Motor neuron (in vitro differentiated cells): ENCODE data around the gene ERC1. TPM values are rescaled to one million over a fixed set of nuclear protein-coding genes. Genes with fewer than 3 reads are reported as not detected.
A peak's percentile ranks its signal among the peaks of the same experiment; 100 is the strongest.

Source experiments
- ATAC-seq, 8 experiments: fragments of 200-7000 bp; cut with Tn5 transposase; replicated peaks in 6 of 8; 2 replicates each; pipeline ENCODE4 v1.8.0; 2021; ENCODE audit warnings: mild to moderate bottlenecking in 8 of 8, moderate library complexity in 8 of 8
- H3K27ac ChIP-seq, 2 donors: fragments of 250-450 bp; sonication (Bioruptor Pico); 2 replicates each; pipeline ENCODE4 v1.9.0; 2021; ENCODE audit warnings: antibody characterized with exemption in 2 of 2, mild to moderate bottlenecking in 2 of 2, moderate library complexity in 1 of 2
- H3K4me1 ChIP-seq, 2 donors: fragments of 250-450 bp; sonication (Bioruptor Pico); replicated peaks in 1 of 2; 2 replicates each; pipeline ENCODE4 v1.6.1; 2021; ENCODE audit warnings: antibody characterized with exemption in 2 of 2, mild to moderate bottlenecking in 2 of 2, moderate library complexity in 1 of 2
- H3K4me3 ChIP-seq, 5 donors: fragments of 250-450 bp; sonication (Bioruptor Pico); 2 replicates each; pipeline ENCODE4 v1.9.0; 2021; ENCODE audit warnings: antibody characterized with exemption in 5 of 5, mild to moderate bottlenecking in 5 of 5, moderate library complexity in 4 of 5
- WGBS, 10 experiments: fragments of 450-650 bp; shearing (Covaris generic); methylation state at CpG; one replicate each; pipeline ENCODE4 v1.0.0; 2022; 5-methylcytosine and 5-hydroxymethylcytosine counted together
- in situ Hi-C, 9 experiments: fragments of 400-800 bp; cut with MboI; loops; one replicate each; pipeline ENCODE4 v1.15.0; 2021; ENCODE audit warnings: low sequenced_read_pairs in 9 of 9, low pct_unique_long_range_greater_than_20kb in 2 of 9; ENCODE audit not compliant: unreplicated experiment in 9 of 9
- total RNA-seq, 8 experiments: library from RNA; unstranded; fragments of 300-600 nt; gene quantifications; 2 replicates each; pipeline versions ENCODE4 v1.2.3 to v1.2.4, GENCODE V29; 2022

Gene ERC1
- total RNA-seq, 8 experiments from 2014 or later, result 15.1 to 53.8 (median 34.6) TPM

- Histone ChIP-seq H3K4me1 (no peaks in the 10 kb centered on the region), H3K27ac (no peak overlapping the region), H3K4me3 (no peak overlapping the region)
- 44 to 100% (median 79%) methylated on average over 2 of the region's 2 CpGs; no CpG with 5 or more reads in 2 of the 10 experiments for WGBS, 10 experiments
- in situ Hi-C loops, result no loop called here
- peak in 2 of 8 experiments; percentile 50 to 59 for ATAC-seq
These were observed 78.8 kb downstream of the ERC1 start for GRCh38 chr12:1069846-1070245.

- Histone ChIP-seq H3K4me1 (no peaks in the 10 kb centered on the region), H3K4me3 (no peak overlapping the region), H3K27ac (no peak overlapping the region)
- in situ Hi-C loops, result no loop called here
- no peak for ATAC-seq
- WGBS, 10 experiments, result 17 to 100% (median 82%) methylated on average over 2 to 3 of the region's 3 CpGs
These were observed 80.2 kb downstream of the ERC1 start for GRCh38 chr12:1071182-1071581.

GRCh38 chr12:1073652-1074051 lies 82.6 kb downstream of the ERC1 start:
- in situ Hi-C loops, result no loop called here
- no peaks in the 10 kb centered on the region for H3K4me1 ChIP-seq
- 80 to 100% (median 95%) methylated on average over 1 to 5 of the region's 9 CpGs; no CpG with 5 or more reads in 6 of the 10 experiments for WGBS, 10 experiments
- no peak overlapping the region for H3K4me3 ChIP-seq
- no peak overlapping the region for H3K27ac ChIP-seq
- no peak for ATAC-seq

GRCh38 chr12:1077036-1077803 lies 86.2 kb downstream of the ERC1 start:
- in situ Hi-C loops, result loop anchor here in 1 of 9 experiments (25.0 kb wide), 2 partner anchors 90 to 515 kb away; partner anchors contain the start of gene ERC1
- Histone ChIP-seq H3K4me1 (no peaks in the 10 kb centered on the region), H3K4me3 (no peak overlapping the region), H3K27ac (no peak overlapping the region)
- 48 to 98% (median 85%) methylated on average over 3 to 5 of the region's 5 CpGs for WGBS, 10 experiments
- peak in 1 of 8 experiments; percentile 24 for ATAC-seq

GRCh38 chr12:1078002-1078401 lies 87.0 kb downstream of the ERC1 start:
- H3K4me3 ChIP-seq, result no peak overlapping the region
- no peak for ATAC-seq
- in situ Hi-C loops, result loop anchor here in 1 of 9 experiments (25.0 kb wide), 2 partner anchors 91 to 516 kb away; partner anchors contain the start of gene ERC1
- H3K4me1 ChIP-seq, result peaks cover 0 to 3% of the 10 kb centered on the region in 2 donors
- WGBS, 10 experiments, result 89 to 100% (median 97%) methylated on average over 1 to 3 of the region's 3 CpGs
- no peak overlapping the region for H3K27ac ChIP-seq

GRCh38 chr12:1080520-1081223 lies 89.6 kb downstream of the ERC1 start:
- peaks cover 9 to 19% of the 10 kb centered on the region in 2 donors for H3K4me1 ChIP-seq
- in situ Hi-C loops, result loop anchor here in 1 of 9 experiments (25.0 kb wide), 2 partner anchors 93 to 518 kb away; partner anchors contain the start of gene ERC1
- H3K27ac ChIP-seq, result no peak overlapping the region
- no peak overlapping the region for H3K4me3 ChIP-seq
- no peak for ATAC-seq
- 80 to 100% (median 91%) methylated on average over 2 to 10 of the region's 11 CpGs; no CpG with 5 or more reads in 1 of the 10 experiments for WGBS, 10 experiments

GRCh38 chr12:1083151-1083888 lies 92.3 kb downstream of the ERC1 start:
- in situ Hi-C loops, result loop anchor here in 1 of 9 experiments (25.0 kb wide), 2 partner anchors 96 to 521 kb away; partner anchors contain the start of gene ERC1
- peak overlapping the region in 3 of 5 donors; percentile 2 to 12 (median 8) for H3K4me3 ChIP-seq
- H3K4me1 ChIP-seq, result peaks cover 9 to 19% of the 10 kb centered on the region in 2 donors
- peak in 5 of 8 experiments; percentile 6 to 79 (median 64) for ATAC-seq
- WGBS, 10 experiments, result 5 to 100% (median 59%) methylated on average over 2 to 12 of the region's 12 CpGs
- peak overlapping the region in 1 of 2 donors; percentile 36 for H3K27ac ChIP-seq

- in situ Hi-C loops, result loop anchor here in 1 of 9 experiments (25.0 kb wide), 2 partner anchors 97 to 522 kb away; partner anchors contain the start of gene ERC1
- peak overlapping the region in 2 of 5 donors; percentile 8 to 12 for H3K4me3 ChIP-seq
- ATAC-seq, result peak in 5 of 8 experiments; percentile 61 to 91 (median 77)
- H3K4me1 ChIP-seq, result peaks cover 9 to 19% of the 10 kb centered on the region in 2 donors
- H3K27ac ChIP-seq, result no peak overlapping the region
- WGBS, 10 experiments, result 29 to 85% (median 43%) methylated on average over 2 to 3 of the region's 3 CpGs
These were observed 92.9 kb downstream of the ERC1 start for GRCh38 chr12:1083889-1084262.

- Histone ChIP-seq H3K4me3 (no peak overlapping the region), H3K27ac (no peak overlapping the region), H3K4me1 (peaks cover 0 to 3% of the 10 kb centered on the region in 2 donors)
- in situ Hi-C loops, result loop anchor here in 1 of 9 experiments (25.0 kb wide), 2 partner anchors 104 to 529 kb away; partner anchors contain the start of gene ERC1
- ATAC-seq, result no peak
- 40 to 90% (median 74%) methylated on average over 1 to 4 of the region's 4 CpGs; no CpG with 5 or more reads in 2 of the 10 experiments for WGBS, 10 experiments
These were observed 100.3 kb downstream of the ERC1 start for GRCh38 chr12:1091350-1091749.

- in situ Hi-C loops, result loop anchor here in 1 of 9 experiments (25.0 kb wide), 2 partner anchors 106 to 531 kb away; partner anchors contain the start of gene ERC1
- H3K4me1 ChIP-seq, result peaks cover 0 to 3% of the 10 kb centered on the region in 2 donors
- H3K27ac ChIP-seq, result no peak overlapping the region
- no peak overlapping the region for H3K4me3 ChIP-seq
- WGBS, 10 experiments, result 0 to 50% (median 27%) methylated on average over 2 to 6 of the region's 6 CpGs
- peak in 6 of 8 experiments; percentile 39 to 85 (median 64) for ATAC-seq
These were observed 102.2 kb downstream of the ERC1 start for GRCh38 chr12:1093166-1093751.

- H3K27ac ChIP-seq, result no peak overlapping the region
- H3K4me1 ChIP-seq, result peaks cover 0 to 3% of the 10 kb centered on the region in 2 donors
- no peak for ATAC-seq
- no peak overlapping the region for H3K4me3 ChIP-seq
- 80 to 100% (median 100%) methylated on average over 1 to 3 of the region's 3 CpGs; no CpG with 5 or more reads in 1 of the 10 experiments for WGBS, 10 experiments
- in situ Hi-C loops, result loop anchor here in 1 of 9 experiments (25.0 kb wide), 2 partner anchors 107 to 532 kb away; partner anchors contain the start of gene ERC1
These were observed 103.7 kb downstream of the ERC1 start for GRCh38 chr12:1094714-1095113.

- WGBS, 10 experiments, result 86 to 100% (median 98%) methylated on average over 1 to 2 of the region's 2 CpGs; no CpG with 5 or more reads in 2 of the 10 experiments
- Histone ChIP-seq H3K4me1 (peaks cover 1 to 11% of the 10 kb centered on the region in 2 donors), H3K27ac (no peak overlapping the region), H3K4me3 (no peak overlapping the region)
- ATAC-seq, result no peak
- in situ Hi-C loops, result loop anchor here in 1 of 9 experiments (25.0 kb wide), 2 partner anchors 112 to 537 kb away; partner anchors contain the start of gene ERC1
These were observed 108.1 kb downstream of the ERC1 start for GRCh38 chr12:1099158-1099557.
